ENCODE data around the gene SLC39A11.

SLC39A11 gene

GRCh38 chr17:73105431-73105830 lies 12.9 kb upstream of the SLC39A11 start:
- Histone ChIP-seq H3K4me3 (replicated peaks; ENCODE audit: low read depth, low read length) (no peak overlapping the region), H3K36me3 (ENCODE audit: control insufficient read depth, insufficient read depth, low read length) (no peaks in the 10 kb centered on the region), H3K27me3 (replicated peaks; ENCODE audit: control insufficient read depth, insufficient read depth, low read length) (no peaks in the 10 kb centered on the region)
- no peak for DNase-seq (ENCODE audit: extremely low read depth, insufficient read length)
- no peak for TF ChIP-seq CTCF (IDR thresholded peaks at IDR 0.05; ENCODE audit: insufficient read depth, low read length, poor library complexity, severe bottlenecking)

- H3K4me3 ChIP-seq (replicated peaks; ENCODE audit: low read depth, low read length) = no peak overlapping the region
- no peak for DNase-seq (ENCODE audit: extremely low read depth, insufficient read length)
- TF ChIP-seq CTCF (IDR thresholded peaks at IDR 0.05; ENCODE audit: insufficient read depth, low read length, poor library complexity, severe bottlenecking) = no peak
- no peaks in the 10 kb centered on the region for H3K27me3 ChIP-seq (replicated peaks; ENCODE audit: control insufficient read depth, insufficient read depth, low read length)
- H3K36me3 ChIP-seq (ENCODE audit: control insufficient read depth, insufficient read depth, low read length) = no peaks in the 10 kb centered on the region
These were observed 12.0 kb upstream of the SLC39A11 start for GRCh38 chr17:73104450-73104849.

- Histone ChIP-seq H3K36me3 (ENCODE audit: control insufficient read depth, insufficient read depth, low read length) (no peaks in the 10 kb centered on the region), H3K4me3 (replicated peaks; ENCODE audit: low read depth, low read length) (no peak overlapping the region), H3K27me3 (replicated peaks; ENCODE audit: control insufficient read depth, insufficient read depth, low read length) (no peaks in the 10 kb centered on the region)
- no peak for TF ChIP-seq CTCF (IDR thresholded peaks at IDR 0.05; ENCODE audit: insufficient read depth, low read length, poor library complexity, severe bottlenecking)
- DNase-seq (ENCODE audit: extremely low read depth, insufficient read length) = no peak
These were observed 11.3 kb upstream of the SLC39A11 start for GRCh38 chr17:73103641-73104335.

- H3K36me3 ChIP-seq (ENCODE audit: control insufficient read depth, insufficient read depth, low read length) = no peaks in the 10 kb centered on the region
- no peak for TF ChIP-seq CTCF (IDR thresholded peaks at IDR 0.05; ENCODE audit: insufficient read depth, low read length, poor library complexity, severe bottlenecking)
- no peak for DNase-seq (ENCODE audit: extremely low read depth, insufficient read length)
- no peak overlapping the region for H3K4me3 ChIP-seq (replicated peaks; ENCODE audit: low read depth, low read length)
- H3K27me3 ChIP-seq (replicated peaks; ENCODE audit: control insufficient read depth, insufficient read depth, low read length) = no peaks in the 10 kb centered on the region
These were observed 8.5 kb upstream of the SLC39A11 start for GRCh38 chr17:73101031-73101430.

DNA sequence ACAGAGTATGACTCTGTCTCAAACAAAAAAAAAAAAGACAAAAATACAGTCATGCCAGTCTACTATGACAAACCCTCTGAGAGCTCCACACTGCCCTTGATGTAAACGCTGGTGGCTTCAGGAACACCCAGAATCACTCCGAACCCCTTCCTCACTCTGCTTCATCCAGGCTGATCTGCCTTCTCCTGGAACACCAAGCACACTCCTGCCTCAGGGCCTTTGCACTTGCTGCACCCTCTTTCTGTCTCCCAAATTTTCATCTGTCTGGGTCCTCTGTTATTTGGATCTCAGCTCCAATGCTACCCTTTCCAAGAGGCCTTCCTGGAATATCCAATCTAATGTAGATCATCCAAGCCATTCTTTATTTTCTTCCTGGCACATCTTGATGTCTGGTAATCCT lies 7.9 kb upstream of the SLC39A11 start:
- DNase-seq (ENCODE audit: extremely low read depth, insufficient read length) = no peak
- no peak overlapping the region for H3K4me3 ChIP-seq (replicated peaks; ENCODE audit: low read depth, low read length)
- H3K27me3 ChIP-seq (replicated peaks; ENCODE audit: control insufficient read depth, insufficient read depth, low read length) = no peaks in the 10 kb centered on the region
- TF ChIP-seq CTCF (IDR thresholded peaks at IDR 0.05; ENCODE audit: insufficient read depth, low read length, poor library complexity, severe bottlenecking) = no peak
- no peaks in the 10 kb centered on the region for H3K36me3 ChIP-seq (ENCODE audit: control insufficient read depth, insufficient read depth, low read length)

DNA sequence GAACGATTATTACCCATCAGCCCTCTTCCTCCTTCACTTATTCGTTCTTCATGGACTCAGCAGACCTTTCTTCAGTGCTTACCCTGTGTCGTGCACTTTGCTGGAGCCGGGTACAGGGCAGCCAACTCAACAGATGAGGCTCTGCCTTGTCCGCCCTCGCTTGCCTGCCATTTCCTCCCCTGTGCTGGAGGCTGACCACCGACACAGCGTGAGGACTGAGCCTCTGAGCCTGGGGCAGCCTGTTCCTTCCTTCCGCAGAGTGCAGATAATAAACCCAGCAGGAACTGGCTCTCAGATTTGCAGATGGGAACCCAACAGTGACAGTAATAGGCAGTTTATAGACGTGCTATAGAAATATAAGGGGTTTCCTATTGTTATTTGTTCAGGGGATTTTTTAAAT lies 7.0 kb upstream of the SLC39A11 start:
- no peak for DNase-seq (ENCODE audit: extremely low read depth, insufficient read length)

More for the DNA sequence above, 7.0 kb upstream of the SLC39A11 start:
- no peak for TF ChIP-seq CTCF (IDR thresholded peaks at IDR 0.05; ENCODE audit: insufficient read depth, low read length, poor library complexity, severe bottlenecking)
- no peaks in the 10 kb centered on the region for H3K27me3 ChIP-seq (replicated peaks; ENCODE audit: control insufficient read depth, insufficient read depth, low read length)
- no peak overlapping the region for H3K4me3 ChIP-seq (replicated peaks; ENCODE audit: low read depth, low read length)
- H3K36me3 ChIP-seq (ENCODE audit: control insufficient read depth, insufficient read depth, low read length) = no peaks in the 10 kb centered on the region
